HCT116 (cell line): ENCODE measurements around the gene NIPA2. TPM values are rescaled to one million over a fixed set of nuclear protein-coding genes. Genes with fewer than 3 reads are reported as not detected.

ENCODE experiments used
- ATAC-seq: fragments of 200-7000 bp; cut with Tn5 transposase; 2 replicates; pipeline ENCODE4 v1.9.1; 2020; ENCODE audit warnings: mild to moderate bottlenecking, moderate library complexity
- BruUV-seq: library from RNA; stranded (reverse); fragments of 400-500 nt; replicated peaks from 2 replicates; lab custom pipeline; 2021; lab: Mats Ljungman, UMichigan
- CTCF ChIA-PET: fragments of 300-600 bp; sonication (Branson Sonifier 250); formaldehyde crosslinking; loops from one replicate; lab custom pipeline; 2021; ENCODE audit warnings: antibody characterized with exemption; lab: Charles Lee
- POLR2A ChIA-PET: fragments of 300-600, 350-600 bp; sonication (Branson Sonifier 250); formaldehyde crosslinking; loops from one replicate; lab custom pipeline; 2021; ENCODE audit warnings: antibody characterized with exemption; lab: Charles Lee
- RAD21 ChIA-PET, 2 experiments: fragments of 300-600 bp; sonication (Branson Sonifier 250); formaldehyde crosslinking; loops; one replicate each; lab custom pipeline; 2023; ENCODE audit warnings: low total read pairs in 2 of 2; ENCODE audit not compliant: uncharacterized antibody in 2 of 2, unreplicated experiment in 2 of 2, low non-redundant PET in 1 of 2; lab: Charles Lee
- DNase-seq: peaks from one replicate; pipeline ENCODE4 v3.0.0-alpha.2; 2010; ENCODE audit warnings: low read depth, low spot score
- H2AFZ ChIP-seq: fragments of 200-600 bp; shearing (Covaris generic), sonication (generic); 2 replicates; pipeline ENCODE4 v1.6.1; 2017; ENCODE audit warnings: low read depth, mixed run types, mixed read lengths, antibody characterized with exemption, low read length; ENCODE audit not compliant: poor library complexity, severe bottlenecking
- H3K27ac ChIP-seq: 2 replicates; pipeline ENCODE4 v1.5.1; 2012; ENCODE audit warnings: low read depth, low read length
- H3K27me3 ChIP-seq: fragments of 200-600 bp; sonication (generic); 2 replicates; pipeline ENCODE4 v1.6.1; 2016; ENCODE audit warnings: mixed run types, low read length, mixed read lengths; ENCODE audit not compliant: insufficient read depth
- H3K36me3 ChIP-seq, 2 experiments: fragments of 200-500 bp in 1 of 2; fragments of 200-600 bp in 1 of 2; sonication (Bioruptor generic) in 1 of 2; sonication (generic) in 1 of 2; 2 replicates each; pipeline versions ENCODE4 v1.5.1 to v1.6.1; 2014 to 2016; ENCODE audit warnings: low read length in 2 of 2, inconsistent platforms in 1 of 2, mixed read lengths in 1 of 2, mixed run types in 1 of 2; ENCODE audit not compliant: insufficient read depth in 2 of 2, control insufficient read depth in 1 of 2
- H3K4me1 ChIP-seq, 2 experiments: fragments of 200-600 bp in 1 of 2; sonication (generic) in 1 of 2; 2 replicates each; pipeline versions ENCODE4 v1.5.1 to v1.6.1; 2012 to 2017; ENCODE audit warnings: low read length in 2 of 2, inconsistent platforms in 1 of 2, mild to moderate bottlenecking in 1 of 2, mixed read lengths in 1 of 2, mixed run types in 1 of 2, moderate library complexity in 1 of 2; ENCODE audit not compliant: insufficient read depth in 2 of 2, control insufficient read depth in 1 of 2
- H3K4me2 ChIP-seq: fragments of 200-600 bp; sonication (generic); 2 replicates; pipeline ENCODE4 v1.6.1; 2017; ENCODE audit warnings: mixed run types, low read length, mixed read lengths
- H3K4me3 ChIP-seq, 2 experiments: fragments of 200-600 bp in 1 of 2; sonication (generic) in 1 of 2; replicated peaks in 1 of 2; 2 replicates each; pipeline ENCODE4 v1.5.1; 2011 to 2016; ENCODE audit warnings: low read length in 2 of 2, control low read depth in 1 of 2, low read depth in 1 of 2, mild to moderate bottlenecking in 1 of 2, mixed read lengths in 1 of 2, mixed run types in 1 of 2
- H3K79me2 ChIP-seq: fragments of 200-600 bp; sonication (generic); 2 replicates; pipeline ENCODE4 v1.6.1; 2017; ENCODE audit warnings: mild to moderate bottlenecking, mixed run types, low read length, moderate library complexity, mixed read lengths; ENCODE audit not compliant: insufficient read depth
- H3K9ac ChIP-seq: fragments of 200-600 bp; sonication (generic); 2 replicates; pipeline ENCODE4 v1.6.1; 2016; ENCODE audit warnings: low read length, mixed read lengths
- H3K9me2 ChIP-seq: fragments of 200-600 bp; sonication (generic), shearing (Covaris generic); 2 replicates; pipeline ENCODE4 v1.6.1; 2017; ENCODE audit warnings: mixed run types, mild to moderate bottlenecking, moderate library complexity; ENCODE audit not compliant: insufficient read depth
- H3K9me3 ChIP-seq, 2 experiments: fragments of 200-500 bp in 1 of 2; fragments of 200-600 bp in 1 of 2; sonication (Bioruptor generic) in 1 of 2; sonication (generic) in 1 of 2; 2 replicates each; pipeline ENCODE4 v1.6.1; 2014 to 2017; ENCODE audit warnings: low read length in 2 of 2, mixed read lengths in 2 of 2, inconsistent platforms in 1 of 2, low read depth in 1 of 2, mild to moderate bottlenecking in 1 of 2, mixed run types in 1 of 2, moderate library complexity in 1 of 2; ENCODE audit not compliant: control insufficient read depth in 1 of 2, insufficient read depth in 1 of 2
- H4K20me1 ChIP-seq: fragments of 200-600 bp; sonication (generic), shearing (Covaris generic); 2 replicates; pipeline ENCODE4 v1.6.1; 2017; ENCODE audit warnings: mixed run types, mild to moderate bottlenecking, moderate library complexity; ENCODE audit not compliant: insufficient read depth
- CBX3 ChIP-seq: IDR thresholded peaks from 2 replicates; pipeline ENCODE4 v1.6.1; 2012; ENCODE audit warnings: low read depth
- FOSL1 ChIP-seq: IDR thresholded peaks from 2 replicates; pipeline ENCODE4 v1.6.1; 2012; ENCODE audit warnings: low read depth
- JUND ChIP-seq: IDR thresholded peaks from 2 replicates; pipeline ENCODE4 v1.6.1; 2012
- MAX ChIP-seq: IDR thresholded peaks from 2 replicates; pipeline ENCODE4 v1.6.1; 2012
- POLR2A ChIP-seq: IDR thresholded peaks from 2 replicates; pipeline ENCODE4 v1.7.0; 2011; ENCODE audit warnings: borderline replicate concordance; ENCODE audit not compliant: insufficient read depth, insufficient read length; ENCODE audit errors: extremely low read depth
- POLR2AphosphoS5 ChIP-seq: IDR thresholded peaks from 2 replicates; pipeline ENCODE4 v1.6.1; 2011; ENCODE audit warnings: mild to moderate bottlenecking, low read depth, low read length, moderate library complexity
- RAD21 ChIP-seq: IDR thresholded peaks from 2 replicates; pipeline ENCODE4 v1.6.1; 2012; ENCODE audit warnings: low read depth, mild to moderate bottlenecking
- REST ChIP-seq: IDR thresholded peaks from 2 replicates; pipeline ENCODE4 v1.6.1; 2012; ENCODE audit warnings: low read depth
- SIN3A ChIP-seq: IDR thresholded peaks from 2 replicates; pipeline ENCODE4 v1.6.1; 2012; ENCODE audit warnings: low read depth
- YY1 ChIP-seq: IDR thresholded peaks from 2 replicates; pipeline ENCODE4 v1.6.1; 2011; ENCODE audit warnings: low read length, low read depth, moderate library complexity, mild to moderate bottlenecking; ENCODE audit not compliant: insufficient replicate concordance; ENCODE audit errors: extremely low read depth
- ZFX ChIP-seq: fragments of 450-650 bp; IDR thresholded peaks from 2 replicates; pipeline ENCODE4 v1.6.1; 2017
- ZNF274 ChIP-seq: fragments of 200-500 bp; sonication (Bioruptor generic); IDR thresholded peaks from 2 replicates; pipeline ENCODE4 v1.6.1; 2014; ENCODE audit warnings: mild to moderate bottlenecking, low read depth, low read length, inconsistent platforms
- intact Hi-C: fragments of 100-400 bp; cut with micrococcal nuclease; formaldehyde crosslinking; loops from 2 replicates; pipeline ENCODE4 v1.10.0; 2022
- total RNA-seq: library from RNA; stranded (reverse); gene quantifications from one replicate; pipeline ENCODE4 v1.2.1, GENCODE V29; 2021; ENCODE audit not compliant: unreplicated experiment

The NIPA2 gene
- total RNA-seq, 1 experiment from 2014 or later: 54.4 TPM

- POLR2A ChIA-PET: no interaction called here
- TF ChIP-seq ZFX (no peak), YY1 (no peak), REST (no peak), CBX3 (no peak), POLR2A (no peak), ZNF274 (no peak), RAD21 (no peak), POLR2AphosphoS5 (no peak), SIN3A (no peak), JUND (no peak), FOSL1 (no peak), MAX (no peak)
- no peak for DNase-seq
Observed at GRCh38 chr15:22878103-22878502, 39.6 kb downstream of the NIPA2 start.

More at GRCh38 chr15:22878103-22878502, 39.6 kb downstream of the NIPA2 start:
- Histone ChIP-seq H4K20me1 (no peaks in the 10 kb centered on the region), H2AFZ (no peak overlapping the region), H3K27me3 (no peaks in the 10 kb centered on the region), H3K4me1 (no peaks in the 10 kb centered on the region), H3K9ac (no peak overlapping the region), H3K27ac (no peak overlapping the region), H3K9me2 (no peaks in the 10 kb centered on the region), H3K4me3 (no peak overlapping the region), H3K4me2 (no peak overlapping the region), H3K9me3 (no peaks in the 10 kb centered on the region), H3K36me3 (peaks cover 11 to 24% of the 10 kb centered on the region in 2 experiments; a peak in 3 of 4 replicates), H3K79me2 (peaks cover 4% of the 10 kb centered on the region; the same call in 1 of the 2 replicates)
- intact Hi-C loops: no loop called here
- ChIA-PET CTCF (no interaction called here), RAD21 (no interaction called here)
- BruUV-seq: no TSS peak
- no peak for ATAC-seq
